Body of pancreas (tissue), 4 donors: ENCODE measurements around the gene SLC35D2. TPM values are rescaled to one million over a fixed set of nuclear protein-coding genes. Genes with fewer than 3 reads are reported as not detected.
"Not testable (repeated sequence)": the region's sequence is repeated elsewhere in the genome, so short reads cannot be mapped to it uniquely, and the experiment has no call there.

Source experiments
- ATAC-seq: fragments of 150-250 bp; one replicate; pipeline ENCODE4 v1.9.1; 2016
- DNase-seq, 4 donors: peaks; one replicate each; pipeline ENCODE4 v3.0.0-alpha.2; 2019
- H3K27ac ChIP-seq, 4 donors: fragments of 200-600 bp; sonication (generic); 1 replicate in 3 of 4; 2 replicates in 1 of 4; pipeline versions ENCODE4 v1.5.1 to v1.6.1; 2016 to 2019; ENCODE audit warnings: mild to moderate bottlenecking in 1 of 4, mixed read lengths in 1 of 4, moderate library complexity in 1 of 4
- H3K27me3 ChIP-seq, 2 donors: fragments of 200-600 bp; sonication (generic); one replicate each; pipeline ENCODE4 v1.6.0; 2016; ENCODE audit warnings: mild to moderate bottlenecking in 1 of 2
- H3K36me3 ChIP-seq, 2 donors: fragments of 200-600 bp; sonication (generic); replicated peaks in 1 of 2; 2 replicates each; pipeline ENCODE4 v1.5.1; 2016; ENCODE audit warnings: low read depth in 2 of 2; ENCODE audit not compliant: insufficient read depth in 1 of 2
- H3K4me1 ChIP-seq: fragments of 200-600 bp; sonication (generic); one replicate; pipeline ENCODE4 v1.6.0; 2016
- H3K4me3 ChIP-seq, 2 donors: fragments of 200-600 bp; sonication (generic); 1 replicate in 1 of 2; 2 replicates in 1 of 2; pipeline ENCODE4 v1.5.1; 2016 to 2019
- H3K9me3 ChIP-seq, 3 donors: fragments of 200-600 bp; sonication (generic); 1 replicate in 2 of 3; 2 replicates in 1 of 3; pipeline ENCODE4 v1.5.1; 2016
- POLR2A ChIP-seq, 3 donors: fragments of 450-650 bp; IDR thresholded peaks; one replicate each; pipeline ENCODE4 v1.6.1; 2016; ENCODE audit warnings: antibody characterized with exemption in 3 of 3, mild to moderate bottlenecking in 2 of 3
- WGBS, 2 donors: methylation state at CpG; one replicate each; pipeline ENCODE4 v1.1.5; 2017; 5-methylcytosine and 5-hydroxymethylcytosine counted together
- intact Hi-C: fragments of 100-400 bp; cut with DNase I; formaldehyde crosslinking; loops from one replicate; pipeline ENCODE4 v1.15.1; 2023
- total RNA-seq, 2 donors: library from RNA; depleted of rRNA; stranded (reverse); fragments of >200 nt; gene quantifications; one replicate each; pipeline ENCODE4 v1.1.0, GENCODE V29; 2016
- TF ChIP-seq, protein P1 (sequence below), 7 experiments: fragments of 450-650 bp in 4 of 7; fragments of 200-600 bp in 3 of 7; sonication (generic) in 3 of 7; IDR thresholded peaks; one replicate each; pipeline ENCODE4 v1.5.1; 2016 to 2019; ENCODE audit warnings: antibody characterized with exemption in 7 of 7

Gene SLC35D2
- total RNA-seq, 2 donors from 2014 or later = 21.5 to 25.1 TPM

DNA sequence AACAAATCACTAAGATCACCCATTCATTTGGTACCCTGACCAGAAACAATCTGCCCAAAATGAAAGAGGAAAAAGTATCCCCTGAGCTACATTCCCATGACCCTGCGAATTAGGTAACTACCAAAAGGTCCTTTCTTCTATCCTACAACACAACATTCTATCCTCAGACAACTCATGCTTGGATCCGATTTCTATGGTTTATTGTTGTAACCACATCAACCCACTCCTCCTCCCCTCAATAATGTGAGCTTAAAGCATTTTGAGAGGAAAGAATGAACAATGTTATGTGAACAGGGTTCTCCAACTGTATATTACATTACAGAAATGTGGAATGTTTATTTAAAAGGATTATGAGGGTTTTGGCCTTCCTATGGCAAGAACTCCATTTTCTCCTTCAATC is 4.0 kb downstream of the SLC35D2 start:
- WGBS, 2 donors = 95 to 98% methylated on average over 2 of the region's 2 CpGs
- TF ChIP-seq POLR2A (IDR thresholded peaks at IDR 0.05) = no peak
- TF ChIP-seq, protein P1, sequence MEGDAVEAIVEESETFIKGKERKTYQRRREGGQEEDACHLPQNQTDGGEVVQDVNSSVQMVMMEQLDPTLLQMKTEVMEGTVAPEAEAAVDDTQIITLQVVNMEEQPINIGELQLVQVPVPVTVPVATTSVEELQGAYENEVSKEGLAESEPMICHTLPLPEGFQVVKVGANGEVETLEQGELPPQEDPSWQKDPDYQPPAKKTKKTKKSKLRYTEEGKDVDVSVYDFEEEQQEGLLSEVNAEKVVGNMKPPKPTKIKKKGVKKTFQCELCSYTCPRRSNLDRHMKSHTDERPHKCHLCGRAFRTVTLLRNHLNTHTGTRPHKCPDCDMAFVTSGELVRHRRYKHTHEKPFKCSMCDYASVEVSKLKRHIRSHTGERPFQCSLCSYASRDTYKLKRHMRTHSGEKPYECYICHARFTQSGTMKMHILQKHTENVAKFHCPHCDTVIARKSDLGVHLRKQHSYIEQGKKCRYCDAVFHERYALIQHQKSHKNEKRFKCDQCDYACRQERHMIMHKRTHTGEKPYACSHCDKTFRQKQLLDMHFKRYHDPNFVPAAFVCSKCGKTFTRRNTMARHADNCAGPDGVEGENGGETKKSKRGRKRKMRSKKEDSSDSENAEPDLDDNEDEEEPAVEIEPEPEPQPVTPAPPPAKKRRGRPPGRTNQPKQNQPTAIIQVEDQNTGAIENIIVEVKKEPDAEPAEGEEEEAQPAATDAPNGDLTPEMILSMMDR (IDR thresholded peaks at IDR 0.05) = no peak
- Histone ChIP-seq H3K27ac (no peak overlapping the region), H3K4me1 (peaks cover 42% of the 10 kb centered on the region), H3K27me3 (no peaks in the 10 kb centered on the region), H3K36me3 (no peaks in the 10 kb centered on the region), H3K9me3 (no peaks in the 10 kb centered on the region), H3K4me3 (no peak overlapping the region)
- intact Hi-C loops = no loop called here
- DNase-seq (no peak), ATAC-seq (no peak)

DNA sequence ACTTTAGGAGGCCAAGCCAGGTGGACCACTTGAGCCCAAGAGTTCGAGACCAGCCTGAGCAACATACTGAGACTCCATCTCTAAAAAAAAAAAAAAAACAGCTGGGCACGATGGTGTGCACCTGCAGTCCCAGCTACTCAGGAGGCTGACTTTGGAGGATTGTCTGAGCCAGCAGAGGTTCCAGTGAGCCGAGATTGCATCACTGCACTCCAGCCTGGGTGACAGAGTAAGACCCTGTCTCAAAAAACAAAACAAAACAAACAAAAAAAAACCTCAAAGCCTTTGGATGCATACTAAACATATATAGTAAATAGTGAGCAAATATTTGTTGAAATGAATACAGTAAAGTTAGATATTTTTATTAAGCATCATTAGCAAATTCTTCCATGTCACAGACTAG is 5.3 kb downstream of the SLC35D2 start:
- peaks cover 36% of the 10 kb centered on the region for H3K4me1 ChIP-seq
- intact Hi-C loops = no loop called here
- ATAC-seq = no peak
- H3K9me3 ChIP-seq = no peaks in the 10 kb centered on the region
- H3K27ac ChIP-seq = peak overlapping the region in 2 of 4 donors; percentile 15 to 22
- H3K4me3 ChIP-seq = no peak overlapping the region
- DNase-seq = no peak
- WGBS, 2 donors = 82 to 83% methylated on average over 3 of the region's 3 CpGs
- TF ChIP-seq POLR2A (IDR thresholded peaks at IDR 0.05) = no peak
- TF ChIP-seq, protein P1 (IDR thresholded peaks at IDR 0.05) = no peak
- H3K27me3 ChIP-seq = no peaks in the 10 kb centered on the region
- H3K36me3 ChIP-seq = no peaks in the 10 kb centered on the region

DNA sequence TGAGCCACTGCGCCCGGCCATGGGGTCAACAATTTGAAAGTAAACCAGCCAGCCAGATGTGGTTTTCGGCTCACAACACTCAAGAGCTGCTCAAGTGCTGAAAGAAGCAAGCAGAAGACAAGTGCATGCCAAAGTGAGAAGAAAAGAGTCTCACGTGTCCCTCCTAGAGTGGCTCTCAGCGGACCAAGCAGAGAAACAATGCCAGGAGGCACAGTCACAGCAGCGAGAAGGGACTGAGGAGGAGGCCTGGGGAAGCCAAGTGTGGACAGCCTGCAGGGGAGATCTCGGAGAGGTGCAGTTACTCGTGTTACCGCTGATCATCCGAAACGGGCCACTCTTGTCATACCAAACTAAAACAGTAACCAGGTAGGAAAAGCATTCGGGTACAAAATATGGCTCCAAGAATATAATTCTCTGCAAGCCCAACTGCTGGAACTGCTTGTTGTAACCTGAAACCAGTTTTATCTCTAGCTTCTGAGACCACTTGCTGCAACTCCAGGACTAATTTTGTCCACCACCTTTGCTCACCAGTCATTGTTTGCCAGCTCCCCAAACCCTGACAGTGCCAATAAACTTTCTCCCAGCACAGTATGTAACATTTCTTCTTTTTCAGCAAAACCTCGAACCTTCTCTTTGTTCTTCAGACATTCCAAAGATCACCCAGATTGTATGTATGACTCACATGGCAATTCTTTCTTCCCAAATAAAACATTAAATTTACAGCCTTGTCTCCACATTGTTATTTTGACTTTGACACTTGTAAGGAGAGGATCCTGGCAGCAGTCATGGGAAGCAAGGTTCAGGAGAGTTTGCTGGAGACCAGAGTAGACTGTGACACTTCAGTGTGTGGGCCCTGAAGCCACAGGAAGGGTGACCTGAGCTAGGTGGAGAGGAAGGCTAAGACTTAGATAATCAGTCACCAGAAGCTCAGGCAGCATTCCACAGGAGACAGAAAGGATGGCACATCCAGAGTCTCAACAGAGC is 6.3 kb downstream of the SLC35D2 start:
- H3K27me3 ChIP-seq = no peaks in the 10 kb centered on the region
- WGBS, 2 donors = 47 to 48% methylated on average over 11 to 13 of the region's 13 CpGs
- H3K36me3 ChIP-seq = no peaks in the 10 kb centered on the region
- TF ChIP-seq, protein P1 (IDR thresholded peaks at IDR 0.05) = no peak
- TF ChIP-seq POLR2A (IDR thresholded peaks at IDR 0.05) = no peak
- intact Hi-C loops = no loop called here
- peak in 1 of 4 donors; percentile 14 for DNase-seq
- ATAC-seq = peak; percentile 45
- peak overlapping the region in 3 of 4 donors; percentile 15 to 66 (median 48) for H3K27ac ChIP-seq
- no peaks in the 10 kb centered on the region for H3K9me3 ChIP-seq
- peaks cover 36% of the 10 kb centered on the region for H3K4me1 ChIP-seq
- no peak overlapping the region for H3K4me3 ChIP-seq

DNA sequence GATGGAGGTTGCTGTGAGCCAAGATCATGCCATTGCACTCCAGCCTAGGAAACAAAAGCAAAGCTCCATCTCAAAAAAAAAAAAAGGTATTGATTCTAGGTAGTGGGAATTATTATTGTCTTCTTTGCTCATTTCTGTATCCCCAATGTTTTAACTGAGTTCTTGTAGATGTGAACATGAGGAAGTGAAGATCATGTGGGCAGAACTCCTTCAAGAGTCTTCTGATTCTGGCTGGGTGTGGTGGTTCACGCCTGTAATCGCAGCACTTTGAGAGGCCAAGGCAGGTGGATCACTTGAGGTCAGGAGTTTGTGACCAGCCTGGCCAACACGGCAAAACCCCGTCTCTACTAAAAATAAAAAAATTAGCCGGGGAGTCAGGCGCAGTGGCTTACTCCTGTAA is 8.0 kb downstream of the SLC35D2 start:
- ATAC-seq, H3K9me3 ChIP-seq, H3K4me3 ChIP-seq, intact Hi-C loops, H3K27me3 ChIP-seq, DNase-seq, H3K36me3 ChIP-seq, H3K27ac ChIP-seq: not testable (repeated sequence)
- peaks cover 20% of the 10 kb centered on the region for H3K4me1 ChIP-seq
- 90 to 99% methylated on average over 6 of the region's 6 CpGs for WGBS, 2 donors

DNA sequence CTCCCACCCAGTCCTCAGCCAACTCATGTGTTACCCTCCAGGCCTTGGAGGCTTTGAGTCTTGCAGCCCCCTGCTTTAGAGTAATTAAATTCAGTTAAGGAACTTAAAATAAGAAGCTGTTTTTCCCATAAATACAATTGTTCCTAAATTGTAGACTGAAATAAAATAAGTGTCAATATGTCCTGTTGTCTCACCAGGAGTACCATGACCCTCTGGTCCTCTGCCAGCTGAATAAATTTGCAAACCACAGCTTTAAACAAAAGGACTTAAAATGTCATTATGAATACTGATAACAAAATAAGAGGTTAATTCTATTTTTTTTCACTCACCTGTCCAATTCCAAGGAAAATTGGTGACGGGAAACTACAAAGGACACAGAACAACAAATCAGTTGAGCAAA is 15.6 kb downstream of the SLC35D2 start:
- intact Hi-C loops = no loop called here
- peaks cover 0 to 8% of the 10 kb centered on the region in 2 donors for H3K36me3 ChIP-seq
- H3K4me3 ChIP-seq = no peak overlapping the region
- no peaks in the 10 kb centered on the region for H3K27me3 ChIP-seq
- DNase-seq (no peak), ATAC-seq (no peak)
- no peak overlapping the region for H3K27ac ChIP-seq
- 48 to 65% methylated on average over 1 of the region's 1 CpG for WGBS, 2 donors
- no peaks in the 10 kb centered on the region for H3K4me1 ChIP-seq
- no peaks in the 10 kb centered on the region for H3K9me3 ChIP-seq
- TF ChIP-seq, protein P1 (IDR thresholded peaks at IDR 0.05) = no peak
- TF ChIP-seq POLR2A (IDR thresholded peaks at IDR 0.05) = no peak
